Thymus (tissue), 14 donors: ENCODE results near the gene RMND5B. TPM values are rescaled to one million over a fixed set of nuclear protein-coding genes. Genes with fewer than 3 reads are reported as not detected.
"Not testable (repeated sequence)": the region's sequence is repeated elsewhere in the genome, so short reads cannot be mapped to it uniquely, and the experiment has no call there.

Experiments
- DNase-seq, 9 donors: peaks; one replicate each; pipeline ENCODE4 v3.0.0-alpha.2; 2013; ENCODE audit warnings: low spot score in 9 of 9, low read depth in 6 of 9, missing footprints in 1 of 9
- H3K27ac ChIP-seq, 2 donors: one replicate each; pipeline ENCODE4 v1.5.1; 2013; ENCODE audit warnings: control low read depth in 1 of 2, low read depth in 1 of 2, low read length in 1 of 2, mild to moderate bottlenecking in 1 of 2, moderate library complexity in 1 of 2
- H3K27me3 ChIP-seq, 2 donors: one replicate each; pipeline ENCODE4 v1.5.1; 2013; ENCODE audit warnings: low read length in 1 of 2; ENCODE audit not compliant: control insufficient read depth in 2 of 2, insufficient read depth in 1 of 2
- H3K36me3 ChIP-seq, 2 donors: one replicate each; pipeline ENCODE4 v1.5.1; 2013; ENCODE audit warnings: low read length in 1 of 2, mild to moderate bottlenecking in 1 of 2, moderate library complexity in 1 of 2; ENCODE audit not compliant: control insufficient read depth in 2 of 2, insufficient read depth in 2 of 2
- H3K4me1 ChIP-seq, 2 donors: one replicate each; pipeline ENCODE4 v1.5.1; 2013; ENCODE audit warnings: low read length in 2 of 2; ENCODE audit not compliant: control insufficient read depth in 2 of 2, insufficient read depth in 2 of 2
- H3K4me3 ChIP-seq, 2 donors: one replicate each; pipeline ENCODE4 v1.5.1; 2013; ENCODE audit warnings: low read length in 2 of 2, control low read depth in 1 of 2, mild to moderate bottlenecking in 1 of 2
- H3K9me3 ChIP-seq, 2 donors: one replicate each; pipeline ENCODE4 v1.5.1; 2013; ENCODE audit warnings: low read length in 1 of 2, mild to moderate bottlenecking in 1 of 2; ENCODE audit not compliant: control insufficient read depth in 2 of 2, insufficient read depth in 1 of 2
- WGBS: extraction: QIAGEN DNeasy Blood & Tissue Kit; methylation state at CpG from one replicate; pipeline ENCODE4 v1.1.7; 2013; 5-methylcytosine and 5-hydroxymethylcytosine counted together
- long read RNA-seq, 10 donors: transcript quantifications; one replicate each; lab custom pipeline, GENCODE V29; 2026
- polyA plus RNA-seq: library from polyadenylated mRNA; stranded (reverse); fragments of 200-250 nt; gene quantifications from one replicate; pipeline ENCODE4 v1.2.3, GENCODE V29; 2013
- total RNA-seq: library from RNA; stranded (reverse); fragments of 120-200 nt; gene quantifications from one replicate; pipeline ENCODE4 v1.2.4, GENCODE V29; 2013
- donor health status: healthy.

Gene RMND5B, protein sequence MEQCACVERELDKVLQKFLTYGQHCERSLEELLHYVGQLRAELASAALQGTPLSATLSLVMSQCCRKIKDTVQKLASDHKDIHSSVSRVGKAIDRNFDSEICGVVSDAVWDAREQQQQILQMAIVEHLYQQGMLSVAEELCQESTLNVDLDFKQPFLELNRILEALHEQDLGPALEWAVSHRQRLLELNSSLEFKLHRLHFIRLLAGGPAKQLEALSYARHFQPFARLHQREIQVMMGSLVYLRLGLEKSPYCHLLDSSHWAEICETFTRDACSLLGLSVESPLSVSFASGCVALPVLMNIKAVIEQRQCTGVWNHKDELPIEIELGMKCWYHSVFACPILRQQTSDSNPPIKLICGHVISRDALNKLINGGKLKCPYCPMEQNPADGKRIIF
- total RNA-seq (24.7 TPM), polyA plus RNA-seq (36.1 TPM)
- long read RNA-seq, donor 1, partial matches to known transcripts = 0 of 1 reads
- long read RNA-seq, donor 1, other reads (novel, unspliced or antisense) = 0 of 1 reads
- long read RNA-seq, donor 2 = 0 reads
- long read RNA-seq, donor 3, partial matches to known transcripts = 34 of 367 reads
- long read RNA-seq, donor 3, other reads (novel, unspliced or antisense) = 329 of 367 reads
- long read RNA-seq, donor 4, partial matches to known transcripts = 250 of 262 reads
- long read RNA-seq, donor 4, other reads (novel, unspliced or antisense) = 11 of 262 reads
- long read RNA-seq, donor 5, transcript RMND5B-201 (11 exons, 1,929 nt) = major isoform, 8 of 471 reads
- long read RNA-seq, donor 5, partial matches to known transcripts = 440 of 471 reads
- long read RNA-seq, donor 5, other reads (novel, unspliced or antisense) = 20 of 471 reads
- long read RNA-seq, donor 6, partial matches to known transcripts = 256 of 270 reads
- long read RNA-seq, donor 6, other reads (novel, unspliced or antisense) = 12 of 270 reads
- long read RNA-seq, donor 7, full-length matches to known transcripts = 4 of 4 reads
- long read RNA-seq, donor 7, partial matches to known transcripts = 0 of 4 reads
- long read RNA-seq, donor 7, other reads (novel, unspliced or antisense) = 0 of 4 reads
- long read RNA-seq, donor 8, transcript RMND5B-201 (11 exons, 1,929 nt) = major isoform, 6 of 103 reads
- long read RNA-seq, donor 8, partial matches to known transcripts = 7 of 103 reads
- long read RNA-seq, donor 8, other reads (novel, unspliced or antisense) = 90 of 103 reads
- long read RNA-seq, donor 9, partial matches to known transcripts = 6 of 186 reads
- long read RNA-seq, donor 9, other reads (novel, unspliced or antisense) = 180 of 186 reads
- long read RNA-seq, donor 10, partial matches to known transcripts = 27 of 200 reads
- long read RNA-seq, donor 10, other reads (novel, unspliced or antisense) = 170 of 200 reads

DNA sequence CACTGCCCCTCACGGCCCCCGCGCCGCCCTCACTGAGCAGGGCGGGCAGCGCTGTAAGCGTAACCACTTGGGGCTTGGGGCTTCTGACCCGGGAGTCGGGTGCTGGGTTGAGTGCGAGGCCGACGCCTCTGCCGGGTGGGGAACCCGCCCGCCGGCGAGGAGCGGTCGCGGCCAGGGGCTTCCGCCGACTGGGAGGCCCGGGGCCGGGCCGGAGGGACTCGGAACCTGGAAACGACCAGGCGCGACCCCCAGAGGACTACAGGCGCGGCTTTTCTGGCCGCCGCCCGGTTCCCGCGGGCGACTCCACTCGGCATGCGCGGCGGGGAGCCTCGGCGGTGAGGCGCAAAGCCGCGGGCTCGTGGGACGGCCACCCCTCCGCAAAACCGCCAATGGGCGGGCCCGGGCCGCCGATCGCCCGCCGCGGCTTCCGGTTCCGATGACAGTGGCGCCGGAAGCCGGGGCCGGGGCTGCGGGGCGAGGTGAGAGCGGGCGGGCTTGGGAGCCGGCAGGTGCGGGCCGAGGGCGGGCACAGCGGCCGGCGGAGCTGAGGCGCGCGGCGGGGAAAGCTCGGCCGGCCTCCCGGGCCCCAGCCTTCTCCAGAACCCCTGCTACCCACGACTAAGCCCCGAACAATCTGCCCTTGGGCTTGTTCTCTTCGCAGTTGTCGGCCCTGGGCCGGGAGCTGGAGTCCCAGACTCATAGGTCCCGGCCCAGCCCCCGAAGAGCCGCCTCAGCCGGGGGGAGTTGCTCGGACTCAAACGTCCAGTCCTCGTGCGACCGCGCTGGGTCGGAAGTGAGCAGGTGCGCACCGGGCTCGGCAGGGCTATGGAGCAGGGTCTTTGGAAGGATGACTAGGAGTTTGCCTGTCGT, at the start of gene RMND5B:
TSS of gene RMND5B (plus strand) at position 439 of the 870 bp plus-strand sequence. CDS start 7,106 bp downstream, outside the sequence.
- Histone ChIP-seq H3K9me3 (no peaks in the 10 kb centered on the region), H3K27ac (peak within 1 kb of the TSS; percentile 78 to 91), H3K27me3 (no peaks in the 10 kb centered on the region), H3K36me3 (peaks cover 11 to 16% of the 10 kb centered on the region in 2 donors), H3K4me3 (peak within 1 kb of the TSS; percentile 57 to 63), H3K4me1 (peaks cover 4 to 12% of the 10 kb centered on the region in 2 donors)
- peak in 6 of 9 donors; percentile 64 to 87 (median 72) for DNase-seq
- under 1% methylated on average over 102 of the region's 102 CpGs for WGBS

DNA sequence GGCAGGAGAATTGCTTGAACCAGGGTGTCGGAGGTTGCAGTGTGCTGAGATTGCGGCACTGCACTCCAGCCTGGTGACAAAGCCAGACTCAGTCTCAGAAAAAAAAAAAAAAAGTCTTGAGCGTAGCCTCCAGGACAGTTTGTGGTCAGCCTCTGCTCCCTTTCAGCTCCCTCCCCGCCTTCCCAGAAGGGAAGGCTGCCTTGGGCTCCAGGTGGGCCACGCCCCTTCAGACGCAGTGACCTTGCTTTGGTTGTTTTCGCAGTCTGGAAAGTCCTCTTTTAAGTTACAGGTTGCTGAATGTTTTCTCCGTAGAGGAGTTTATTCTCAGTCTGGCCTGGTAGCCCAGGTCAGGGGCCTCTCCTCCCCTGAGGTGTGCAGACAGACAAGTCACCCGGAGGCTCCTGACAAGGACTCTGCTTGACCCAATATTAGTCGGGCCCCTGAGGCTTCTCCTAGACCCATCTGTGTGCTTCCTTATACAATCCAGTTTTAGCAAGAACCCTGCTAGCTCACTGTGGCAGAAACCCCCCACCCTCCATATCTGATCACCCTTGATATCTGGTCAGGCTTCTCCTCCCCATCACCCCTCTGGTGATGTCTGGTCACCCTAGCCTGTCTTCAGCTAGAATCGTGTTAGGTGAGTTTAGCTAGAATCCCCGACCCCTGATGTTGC, 49.1 kb upstream of the RMND5B start:
- peaks cover 0 to 6% of the 10 kb centered on the region in 2 donors for H3K27me3 ChIP-seq
- no peak overlapping the region for H3K27ac ChIP-seq
- WGBS = 89% methylated on average over 12 of the region's 12 CpGs
- H3K9me3 ChIP-seq = no peaks in the 10 kb centered on the region
- H3K4me1 ChIP-seq = no peaks in the 10 kb centered on the region
- H3K4me3 ChIP-seq = no peak overlapping the region
- H3K36me3 ChIP-seq = no peaks in the 10 kb centered on the region
- DNase-seq = no peak

DNA sequence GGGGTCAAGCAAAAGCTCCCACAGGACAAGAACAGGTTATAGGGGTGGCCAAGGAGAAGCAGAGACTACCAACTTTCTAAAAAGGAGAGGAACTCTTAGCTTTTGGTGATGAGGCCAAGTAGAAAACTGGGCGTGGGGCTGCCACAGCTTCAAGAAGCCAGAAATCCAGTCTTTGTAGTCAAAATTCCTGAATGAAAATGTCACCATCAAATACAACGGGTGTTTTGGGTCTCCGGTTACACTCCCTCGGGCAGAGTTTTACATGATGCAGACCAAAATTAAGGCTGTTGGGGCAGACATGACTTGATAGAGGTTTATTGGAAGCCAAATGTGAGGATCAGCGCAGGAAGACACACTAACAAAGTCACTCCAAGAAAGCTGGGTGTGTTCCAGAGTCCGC, 46.9 kb upstream of the RMND5B start:
- peaks cover 0 to 6% of the 10 kb centered on the region in 2 donors for H3K27me3 ChIP-seq
- WGBS = 87% methylated on average over 6 of the region's 6 CpGs
- H3K27ac ChIP-seq = no peak overlapping the region
- no peak overlapping the region for H3K4me3 ChIP-seq
- H3K9me3 ChIP-seq = no peaks in the 10 kb centered on the region
- no peak for DNase-seq
- H3K4me1 ChIP-seq = no peaks in the 10 kb centered on the region
- no peaks in the 10 kb centered on the region for H3K36me3 ChIP-seq

DNA sequence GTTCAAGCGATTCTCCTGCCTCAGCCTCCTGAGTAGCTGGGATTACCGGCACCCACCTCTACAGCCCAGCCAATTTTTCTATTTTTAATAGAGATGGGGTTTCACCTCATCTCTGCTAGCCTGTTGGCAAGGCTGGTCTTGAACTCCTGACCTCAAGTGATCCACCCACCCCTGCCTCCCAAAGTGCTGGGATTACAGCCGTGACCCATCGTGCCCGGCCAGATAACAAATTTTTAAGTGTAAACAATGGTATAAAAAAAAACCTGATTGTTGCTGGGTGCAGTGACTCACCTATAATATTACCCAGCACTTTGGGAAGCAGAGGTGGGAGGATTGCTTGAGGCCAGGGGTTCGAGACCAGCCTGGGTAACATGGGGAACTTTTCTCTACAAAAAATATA, 45.5 kb upstream of the RMND5B start:
- WGBS = 95% methylated on average over 6 of the region's 6 CpGs
- no peak overlapping the region for H3K4me3 ChIP-seq
- H3K27ac ChIP-seq = no peak overlapping the region
- DNase-seq = no peak
- peaks cover 0 to 3% of the 10 kb centered on the region in 2 donors for H3K27me3 ChIP-seq
- no peaks in the 10 kb centered on the region for H3K9me3 ChIP-seq
- no peaks in the 10 kb centered on the region for H3K4me1 ChIP-seq
- no peaks in the 10 kb centered on the region for H3K36me3 ChIP-seq

DNA sequence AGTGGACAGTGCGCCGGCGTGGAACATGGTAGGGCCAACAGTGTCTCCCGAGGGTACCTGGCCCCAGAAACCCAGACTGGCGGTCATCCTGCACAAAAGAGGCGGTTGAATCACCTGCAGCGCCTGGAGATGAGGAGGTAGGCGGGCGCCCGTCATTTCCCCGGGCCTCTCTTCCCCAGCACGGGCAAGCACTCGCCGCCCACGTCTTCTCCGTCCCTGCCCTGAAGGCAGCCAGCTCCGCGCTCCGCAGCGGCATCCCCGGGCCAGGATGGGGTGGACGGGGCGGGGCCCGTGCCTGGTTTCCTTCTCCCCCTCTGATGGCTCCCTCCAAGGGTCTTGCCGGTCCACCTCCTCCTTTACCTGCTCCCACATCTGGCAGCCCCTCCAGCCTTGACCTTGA, 44.5 kb upstream of the RMND5B start:
- Histone ChIP-seq H3K9me3 (peaks cover 0 to 6% of the 10 kb centered on the region in 2 donors), H3K36me3 (no peaks in the 10 kb centered on the region), H3K27ac (no peak overlapping the region), H3K4me3 (no peak overlapping the region), H3K4me1 (no peaks in the 10 kb centered on the region), H3K27me3 (peaks cover 0 to 3% of the 10 kb centered on the region in 2 donors)
- DNase-seq = no peak
- WGBS = 72% methylated on average over 25 of the region's 25 CpGs

DNA sequence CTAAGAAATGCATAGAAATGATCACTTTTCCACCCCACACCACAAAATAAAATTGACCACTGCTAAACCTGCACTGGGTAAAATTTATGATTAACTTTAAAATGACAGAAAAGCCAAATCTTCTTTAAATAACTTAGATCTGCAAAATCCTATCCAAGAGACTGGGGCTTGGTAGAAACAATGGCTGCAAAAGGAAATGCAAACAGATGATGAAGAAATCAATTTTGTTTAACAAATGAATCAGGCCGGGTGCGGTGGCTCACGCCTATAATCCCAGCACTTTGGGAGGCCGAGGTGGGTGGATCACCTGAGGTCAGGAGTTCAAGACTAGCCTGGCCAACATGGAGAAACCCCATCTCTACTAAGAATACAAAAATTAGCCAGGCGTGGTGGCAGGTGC, 43.6 kb upstream of the RMND5B start:
- not testable (repeated sequence) for H3K4me3 ChIP-seq, H3K27ac ChIP-seq, H3K9me3 ChIP-seq, DNase-seq, H3K27me3 ChIP-seq, H3K4me1 ChIP-seq, H3K36me3 ChIP-seq
- WGBS = 98% methylated on average over 5 of the region's 5 CpGs

DNA sequence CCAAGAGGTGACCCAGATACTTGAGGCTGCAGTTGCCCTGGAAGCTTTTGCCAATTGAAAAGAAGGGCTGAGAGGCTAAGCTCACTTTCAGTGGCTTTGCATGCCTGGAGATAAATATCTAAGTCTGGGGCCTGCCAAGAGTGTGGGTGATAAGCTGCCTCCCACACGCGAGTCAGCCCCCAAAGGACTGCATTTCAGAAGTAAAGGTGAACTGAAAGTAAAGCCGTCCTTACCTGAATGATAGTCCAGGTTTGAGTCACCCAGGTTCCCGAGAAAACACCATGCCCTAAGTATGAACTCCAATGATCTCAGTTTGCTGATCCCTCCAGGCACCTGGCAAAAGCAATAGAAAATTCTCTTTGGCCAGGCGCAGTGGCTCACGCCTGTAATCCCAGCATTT, 40.0 kb upstream of the RMND5B start:
- peaks cover 8 to 23% of the 10 kb centered on the region in 2 donors for H3K4me1 ChIP-seq
- H3K36me3 ChIP-seq = no peaks in the 10 kb centered on the region
- H3K27ac ChIP-seq = no peak overlapping the region
- 95% methylated on average over 6 of the region's 6 CpGs for WGBS
- H3K9me3 ChIP-seq = peaks cover 0 to 9% of the 10 kb centered on the region in 2 donors
- peaks cover 0 to 3% of the 10 kb centered on the region in 2 donors for H3K27me3 ChIP-seq
- DNase-seq = no peak
- H3K4me3 ChIP-seq = no peak overlapping the region
